GM18907 (cell line): ENCODE results near the gene OLFML1.

Experiments used
- ATAC-seq: cut with Tn5 transposase; IDR thresholded peaks from one replicate; pipeline ENCODE4 v1.9.1; 2021; ENCODE audit warnings: mild to moderate bottlenecking, moderate library complexity; ENCODE audit not compliant: unreplicated experiment

The OLFML1 gene

DNA sequence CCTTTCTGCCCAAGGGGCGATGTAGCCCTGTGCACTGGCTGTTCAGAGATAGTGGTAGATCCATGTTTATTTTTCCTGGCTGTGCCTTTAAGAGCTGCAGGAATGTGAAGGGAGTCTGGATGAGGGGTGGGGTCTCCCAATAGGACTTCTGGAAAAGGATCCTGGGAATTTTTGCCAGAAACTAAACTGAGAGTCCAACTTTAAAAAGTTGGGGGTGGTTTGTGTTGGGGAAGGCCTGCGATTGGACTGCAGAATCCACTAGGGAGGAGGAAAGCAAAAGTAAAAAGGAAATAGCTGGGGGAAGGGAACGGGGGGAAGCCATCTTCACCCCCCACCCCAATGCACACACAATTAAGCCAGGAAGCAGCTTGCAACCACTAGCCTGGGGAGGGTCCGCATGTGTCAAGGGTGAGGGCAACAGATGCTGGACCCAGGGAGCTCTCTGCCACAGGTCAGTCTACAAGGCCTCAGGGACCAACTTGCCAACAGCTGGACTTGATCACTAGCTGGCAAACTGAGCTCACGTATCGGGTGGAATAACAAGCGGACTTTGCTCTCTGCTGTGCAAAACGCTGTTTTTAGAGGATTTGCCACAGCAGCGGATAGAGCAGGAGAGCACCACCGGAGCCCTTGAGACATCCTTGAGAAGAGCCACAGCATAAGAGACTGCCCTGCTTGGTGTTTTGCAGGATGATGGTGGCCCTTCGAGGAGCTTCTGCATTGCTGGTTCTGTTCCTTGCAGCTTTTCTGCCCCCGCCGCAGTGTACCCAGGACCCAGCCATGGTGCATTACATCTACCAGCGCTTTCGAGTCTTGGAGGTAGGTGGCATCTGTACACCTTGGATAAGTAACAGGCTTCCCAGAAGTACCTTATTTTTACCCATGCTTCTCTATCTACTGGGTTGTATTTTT is at the start of gene OLFML1:
Gene OLFML1, plus strand, starts transcription at position 321 of the 912 bp plus-strand sequence. Its CDS starts 370 bp downstream, at position 691.
- no peak for ATAC-seq

DNA sequence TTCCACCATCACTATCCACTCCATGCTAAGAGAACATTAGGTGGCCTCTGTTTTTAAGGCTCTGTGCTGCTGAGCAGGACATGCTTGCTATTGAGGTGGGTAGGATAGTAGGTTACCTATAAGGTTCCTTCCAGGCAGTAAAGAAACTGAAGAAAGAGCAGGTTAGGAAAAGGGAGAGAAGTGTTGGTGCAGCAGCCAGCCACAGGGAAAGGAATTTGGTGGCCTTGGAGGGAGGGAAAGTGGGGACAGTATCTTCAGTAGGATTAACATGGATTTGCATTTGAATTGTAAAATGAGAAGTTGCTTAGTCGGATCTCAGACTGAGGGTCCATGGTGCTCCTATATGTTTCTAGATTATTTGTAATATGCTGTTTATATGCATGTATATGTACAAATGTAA is 49.2 kb upstream of the OLFML1 start:
- ATAC-seq = no peak

DNA sequence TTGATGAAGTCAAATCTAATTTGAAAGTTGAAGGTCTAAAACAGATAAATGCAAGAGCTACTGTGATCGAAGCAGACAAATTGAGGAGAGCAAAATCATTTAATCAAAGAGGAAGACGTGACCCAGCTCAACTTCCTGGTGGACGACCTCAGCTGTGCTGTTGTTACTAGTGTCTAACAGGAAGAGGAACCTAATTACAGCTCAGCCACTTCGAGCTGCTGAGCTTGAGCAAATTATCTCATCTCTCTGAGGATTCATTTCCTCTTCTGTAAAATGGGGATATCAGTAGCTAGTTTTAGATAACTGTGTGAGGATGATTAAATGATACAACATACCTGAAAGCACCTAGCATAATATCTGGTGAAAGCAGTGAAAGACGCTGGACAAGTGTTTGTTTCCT is 48.6 kb upstream of the OLFML1 start:
- peak; percentile 80 for ATAC-seq

DNA sequence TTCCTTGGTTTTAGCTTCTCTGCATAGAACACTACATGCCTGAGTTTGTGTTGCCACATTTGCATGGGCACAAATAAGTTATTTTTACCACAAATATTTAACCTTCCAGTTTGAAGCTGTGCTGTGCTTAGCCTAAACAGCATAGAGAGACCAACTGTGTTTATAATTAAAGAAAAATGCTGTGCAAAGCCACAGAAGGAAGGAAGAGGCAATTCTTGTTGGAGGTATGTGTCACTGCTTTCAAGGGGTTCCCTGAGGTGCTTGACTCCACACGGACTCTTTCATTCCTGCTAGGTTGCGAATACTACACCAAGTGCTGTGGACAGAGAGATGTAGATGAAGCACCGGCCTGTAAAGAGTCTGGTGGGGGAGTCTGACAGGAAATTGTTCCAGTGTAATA is 47.6 kb upstream of the OLFML1 start:
- no peak for ATAC-seq

- ATAC-seq = no peak
Observed at GRCh38 chr11:7439746-7440320, 45.5 kb upstream of the OLFML1 start.

GRCh38 chr11:7442588-7443215 is 42.6 kb upstream of the OLFML1 start:
- ATAC-seq = peak; percentile 88

DNA sequence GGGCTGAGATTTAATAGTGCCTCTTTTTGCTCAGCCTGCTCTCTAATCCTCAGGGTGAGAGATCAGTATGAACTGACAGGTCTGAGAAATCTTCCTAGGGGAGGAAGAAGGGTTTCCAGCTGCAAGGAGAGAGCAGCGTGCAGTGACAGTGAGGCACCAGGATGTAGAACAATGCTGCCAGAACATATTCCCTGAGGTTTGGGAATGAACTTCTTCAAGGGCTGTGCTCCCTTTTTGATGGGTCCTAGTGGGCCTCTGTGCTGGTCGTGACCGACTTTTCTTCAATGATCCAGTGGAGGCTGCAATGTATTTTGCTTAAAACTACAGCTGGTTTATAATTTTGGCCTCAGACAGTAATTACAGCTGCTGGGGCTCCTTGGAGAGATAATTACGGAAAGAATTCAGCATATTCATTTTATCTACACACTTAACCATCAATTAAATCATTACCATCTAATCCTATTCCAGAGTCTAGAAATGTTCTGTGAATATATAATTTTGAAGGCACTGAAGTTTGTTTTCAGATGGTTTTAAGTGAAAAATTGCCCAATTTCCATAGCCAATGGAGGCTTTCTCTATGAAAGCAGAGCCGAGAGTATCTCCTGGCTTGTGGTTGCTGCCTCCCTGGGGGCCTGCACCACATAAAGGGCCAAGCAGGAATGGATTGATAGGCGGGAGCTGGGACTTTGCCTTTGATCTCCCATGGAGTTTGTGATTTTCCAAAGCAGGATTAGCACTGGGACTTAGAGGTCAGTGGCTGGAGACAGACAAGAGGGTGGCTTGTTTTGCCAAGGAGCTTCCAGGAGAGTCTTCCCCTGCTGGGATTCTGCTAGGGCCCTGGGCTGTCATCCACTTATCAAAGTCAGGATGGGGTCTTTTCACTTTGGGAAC is 41.0 kb upstream of the OLFML1 start:
- no peak for ATAC-seq

DNA sequence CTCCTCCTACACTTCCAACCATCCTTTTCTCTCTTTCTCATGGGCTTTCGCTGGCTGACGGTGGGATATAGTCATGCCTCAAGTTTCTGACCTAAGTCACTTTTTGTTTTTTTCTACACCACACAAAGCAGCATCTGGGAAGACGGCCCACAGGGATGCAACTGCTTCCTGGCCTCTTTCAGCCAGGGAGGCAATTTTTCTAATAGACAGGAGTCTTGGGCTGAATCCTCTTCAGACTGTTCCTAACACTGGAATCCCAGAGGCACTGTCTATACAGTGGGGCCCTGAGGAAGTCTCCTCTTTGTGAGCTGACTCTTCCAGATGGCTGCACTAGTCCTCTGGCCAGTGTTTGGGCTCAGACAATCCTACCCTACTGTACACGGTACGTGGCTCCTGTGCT is 39.7 kb upstream of the OLFML1 start:
- ATAC-seq = no peak

DNA sequence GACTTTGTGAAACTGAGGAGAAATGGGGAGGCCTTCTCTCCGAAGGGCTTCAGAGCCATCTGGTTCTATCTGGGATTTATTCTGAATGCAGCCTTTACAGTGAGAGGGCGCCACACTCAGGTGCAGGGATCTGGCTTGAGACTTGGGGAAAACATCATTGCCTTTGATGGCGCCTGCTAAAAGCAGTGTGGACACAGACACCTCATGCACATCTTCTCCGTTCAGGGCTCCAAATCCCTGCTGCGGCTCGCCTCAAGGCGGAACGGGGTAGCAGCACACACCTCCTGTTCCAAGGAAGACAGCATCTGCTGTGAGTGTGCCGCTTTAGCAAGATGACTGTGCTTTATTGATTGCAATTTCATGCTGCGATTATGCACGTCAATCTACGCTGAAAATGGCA is 37.1 kb upstream of the OLFML1 start:
- no peak for ATAC-seq

DNA sequence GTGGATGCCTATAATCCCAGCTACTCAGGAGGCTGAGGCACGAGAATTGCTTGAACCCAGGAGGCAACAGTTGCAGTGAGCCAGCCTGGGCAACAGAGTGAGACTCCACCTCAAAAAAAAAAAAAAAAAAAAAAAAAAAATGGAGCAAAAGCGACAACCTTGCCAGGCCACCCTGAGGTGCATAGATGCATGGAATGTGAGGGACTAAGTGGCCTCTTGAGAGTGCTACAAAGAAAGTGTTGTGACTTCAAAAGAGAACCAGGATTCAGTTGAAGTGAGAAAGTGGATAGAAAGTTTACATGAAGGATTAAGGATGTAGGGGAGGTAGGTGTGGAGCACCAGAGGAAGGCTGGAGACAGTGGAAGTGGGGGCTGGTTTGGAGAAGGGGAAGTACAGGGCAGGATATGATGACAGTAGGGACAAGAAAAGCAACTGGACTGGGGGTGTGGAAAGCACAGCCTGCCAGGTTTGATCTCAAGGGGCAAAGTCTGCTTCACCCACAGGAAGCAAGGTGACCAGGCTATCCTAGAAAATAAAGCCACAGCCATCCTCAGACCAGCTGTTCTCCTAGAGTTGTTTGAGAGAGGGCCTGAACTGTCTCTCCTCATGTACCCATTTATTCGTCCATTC is 36.0 kb upstream of the OLFML1 start:
- ATAC-seq = no peak

- no peak for ATAC-seq
Observed at GRCh38 chr11:7449841-7450214, 35.5 kb upstream of the OLFML1 start.

GRCh38 chr11:7450836-7451235 is 34.5 kb upstream of the OLFML1 start:
- no peak for ATAC-seq

GRCh38 chr11:7451520-7451919 is 33.8 kb upstream of the OLFML1 start:
- ATAC-seq = no peak

DNA sequence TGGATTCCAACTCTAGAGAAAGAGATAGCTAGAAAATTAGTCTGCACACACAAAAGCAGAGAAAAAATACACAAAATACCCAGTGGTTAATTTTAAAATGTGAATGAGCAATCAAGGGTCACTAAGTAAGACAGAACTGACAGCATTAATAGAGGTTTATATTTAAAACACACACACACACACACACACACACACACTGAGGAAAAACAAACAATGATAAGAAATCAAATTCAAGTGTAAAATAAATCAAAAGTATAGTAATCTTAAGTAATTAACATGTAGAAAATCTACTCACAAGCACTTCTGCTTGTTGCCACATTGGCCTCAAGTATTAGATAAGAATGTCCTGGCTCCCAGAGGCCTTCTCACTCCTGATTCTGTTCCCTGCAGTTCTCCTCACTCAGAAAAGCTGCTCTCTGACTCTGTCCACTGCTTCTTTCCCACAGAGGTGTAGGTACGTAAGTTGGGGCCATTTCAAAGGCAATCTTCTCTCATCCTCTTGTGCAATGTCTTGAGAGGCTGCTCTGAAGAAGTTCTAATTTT is 33.3 kb upstream of the OLFML1 start:
- no peak for ATAC-seq

DNA sequence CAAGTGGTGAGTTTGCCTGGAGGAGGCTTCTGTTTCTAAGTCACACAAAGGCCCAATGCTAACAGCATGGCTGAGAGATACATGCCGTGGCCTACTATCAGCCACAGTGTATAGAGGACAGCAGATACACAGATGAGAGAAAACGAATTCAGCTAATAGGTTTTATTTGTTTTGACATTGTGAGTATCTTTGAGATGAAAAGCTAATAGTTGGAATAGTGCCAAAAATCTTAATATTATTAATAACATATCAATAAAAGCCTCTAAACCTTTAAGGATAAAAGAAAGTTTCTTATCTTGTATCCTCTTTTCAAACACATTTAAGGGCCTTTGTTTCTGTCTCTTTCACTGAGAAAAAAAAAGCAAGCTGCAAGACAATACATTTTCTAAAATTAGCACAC is 30.5 kb upstream of the OLFML1 start:
- no peak for ATAC-seq

DNA sequence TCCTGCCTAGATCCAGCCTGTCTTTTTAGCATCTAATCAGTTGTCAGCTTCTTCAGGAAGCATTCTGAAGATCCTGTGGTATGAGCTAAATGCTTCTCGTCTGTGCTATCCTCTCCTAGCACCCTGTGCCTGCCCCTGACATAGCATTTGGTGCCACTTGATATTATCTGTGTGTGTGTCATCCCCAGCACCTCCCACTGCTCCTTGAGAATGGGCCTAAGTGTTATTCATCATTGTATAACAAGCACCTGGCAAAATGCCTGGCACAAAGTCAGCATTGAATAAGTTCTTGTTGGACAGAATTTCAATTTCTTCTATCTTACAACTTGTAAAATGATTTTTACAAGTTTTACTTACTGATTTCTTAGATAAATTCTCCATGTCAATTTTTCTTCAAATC is 28.1 kb upstream of the OLFML1 start:
- no peak for ATAC-seq

DNA sequence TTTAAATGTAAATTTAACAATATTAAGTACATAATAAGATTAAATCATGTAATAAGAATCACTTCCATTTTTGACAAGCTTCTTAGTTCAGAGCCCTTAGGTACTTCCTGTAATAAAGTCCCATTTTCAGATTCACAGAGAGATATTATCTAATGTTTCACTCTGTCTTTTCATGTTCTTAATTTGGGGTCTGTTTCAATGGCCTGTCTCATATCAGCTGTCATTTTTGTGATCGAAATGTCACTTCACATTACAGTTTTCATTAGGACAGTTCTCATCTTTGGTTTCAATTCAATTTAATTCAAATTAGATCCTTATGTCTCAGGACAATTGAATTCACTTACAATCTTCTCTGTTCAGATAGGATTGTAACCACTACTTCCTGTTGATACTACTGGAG is 22.6 kb upstream of the OLFML1 start:
- no peak for ATAC-seq

DNA sequence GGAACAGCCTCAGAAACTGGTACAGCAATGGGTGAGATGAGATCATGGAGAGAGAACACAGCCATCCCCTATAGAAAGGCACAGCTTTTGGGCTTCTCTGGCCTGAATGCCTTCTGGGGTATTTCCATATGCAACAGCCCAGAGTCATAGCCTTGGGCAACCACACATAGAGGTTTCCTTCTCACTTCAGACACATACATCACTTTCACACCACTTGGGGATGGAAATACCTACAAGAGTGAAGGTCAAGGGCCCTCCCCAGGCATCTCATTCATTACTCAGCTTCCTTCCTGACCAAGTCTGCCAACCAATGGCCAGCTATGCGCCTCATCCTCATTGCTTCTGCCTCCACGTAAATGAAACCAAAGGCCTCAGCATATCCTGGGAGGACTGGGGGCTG is 17.7 kb upstream of the OLFML1 start:
- peak; percentile 88 for ATAC-seq

DNA sequence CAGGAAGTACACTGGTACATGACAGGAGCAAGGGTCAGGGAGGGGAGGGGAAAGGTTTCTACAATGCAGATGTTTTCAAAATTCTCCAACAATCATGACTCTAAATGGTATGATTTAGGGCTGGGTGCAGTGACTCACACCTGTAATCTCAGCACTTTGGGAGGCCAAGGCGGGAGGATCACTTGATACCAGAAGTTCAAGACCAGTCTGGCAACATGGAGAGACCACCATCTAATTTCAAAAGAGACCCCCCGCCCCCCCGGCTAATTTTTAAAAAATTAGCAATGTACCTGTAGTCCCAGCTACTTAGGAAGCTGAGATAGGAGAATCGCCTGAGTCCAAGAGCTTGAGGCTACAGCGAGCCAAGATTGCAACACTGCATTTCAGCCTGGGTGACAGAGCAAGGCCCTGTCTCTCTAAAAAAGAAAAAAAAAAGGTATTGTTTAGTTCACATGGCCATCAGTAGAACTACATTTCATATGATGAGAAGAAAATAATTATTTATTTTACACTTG is 15.9 kb upstream of the OLFML1 start:
- no peak for ATAC-seq

DNA sequence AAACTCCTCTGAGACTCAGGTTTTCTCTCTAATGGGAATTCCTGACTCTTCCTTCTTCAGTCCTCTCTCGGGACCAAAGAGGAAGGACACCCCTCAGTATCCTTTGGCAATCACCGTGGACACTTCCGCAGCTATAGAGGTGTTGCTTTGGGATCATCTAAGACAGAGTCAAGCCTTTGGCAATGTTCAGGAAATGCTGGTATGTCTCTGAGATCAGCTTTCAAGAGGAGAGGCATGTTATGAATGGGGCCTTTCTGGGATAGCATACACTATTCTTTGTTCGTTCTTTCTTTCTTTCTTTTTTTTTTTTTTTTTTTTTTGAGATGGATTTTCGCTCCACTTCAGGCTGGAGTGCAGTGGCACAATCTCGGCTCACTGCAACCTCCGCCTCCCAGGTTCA is 14.2 kb upstream of the OLFML1 start:
- ATAC-seq = no peak
